GM19238 (cell line): ENCODE measurements around the gene SSH2.

Experiments
- DNase-seq: peaks from one replicate; pipeline ENCODE4 v3.0.0; 2011; ENCODE audit warnings: low spot score; ENCODE audit not compliant: insufficient read length

Gene SSH2

GRCh38 chr17:29614349-29615047, 315.5 kb downstream of the SSH2 start:
- DNase-seq: no peak

DNA sequence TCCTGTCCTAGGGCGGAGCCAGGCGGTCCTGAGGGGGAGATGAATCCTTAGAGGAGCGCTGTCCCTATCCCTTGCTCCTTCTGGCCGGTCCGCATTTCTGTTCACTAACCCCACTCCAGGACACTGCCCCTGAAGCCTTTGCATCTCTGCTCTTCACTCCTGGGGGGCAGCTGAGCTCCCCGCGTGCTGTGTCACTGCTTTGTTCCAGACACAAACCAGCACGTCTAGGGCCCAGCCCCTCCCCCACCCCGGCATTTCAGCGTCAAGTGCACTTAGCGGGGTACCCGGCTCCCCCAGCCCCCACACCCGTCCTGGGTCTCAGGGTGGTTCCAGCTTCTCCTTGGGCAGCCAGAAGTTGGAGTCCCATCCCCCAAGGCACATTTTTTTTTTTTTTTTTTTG, 316.2 kb downstream of the SSH2 start:
- DNase-seq: no peak

DNA sequence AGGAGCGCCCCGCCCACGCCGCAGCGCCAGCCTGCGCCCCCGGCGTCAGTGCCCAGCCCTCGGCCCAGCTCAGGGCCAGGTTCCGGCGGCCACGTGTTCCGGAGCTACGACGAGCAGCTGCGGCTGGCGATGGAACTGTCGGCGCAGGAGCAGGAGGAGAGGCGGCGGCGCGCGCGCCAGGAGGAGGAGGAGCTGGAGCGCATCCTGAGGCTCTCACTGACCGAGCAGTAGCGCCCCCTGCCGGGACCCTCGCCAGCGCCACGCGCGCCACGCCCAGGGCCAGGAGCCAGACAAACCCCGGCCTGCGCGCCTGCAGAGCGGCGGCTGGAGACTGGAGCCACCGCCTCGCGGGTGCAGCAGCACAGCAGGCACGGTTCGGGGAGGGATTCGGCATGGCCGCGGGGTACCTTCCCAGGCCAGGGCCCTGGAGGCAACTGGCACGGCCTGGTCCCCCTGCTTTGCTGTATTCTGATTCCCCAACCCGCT, 316.6 kb downstream of the SSH2 start:
- no peak for DNase-seq

- no peak for DNase-seq
These were observed 317.4 kb downstream of the SSH2 start for GRCh38 chr17:29612404-29613280.

DNA sequence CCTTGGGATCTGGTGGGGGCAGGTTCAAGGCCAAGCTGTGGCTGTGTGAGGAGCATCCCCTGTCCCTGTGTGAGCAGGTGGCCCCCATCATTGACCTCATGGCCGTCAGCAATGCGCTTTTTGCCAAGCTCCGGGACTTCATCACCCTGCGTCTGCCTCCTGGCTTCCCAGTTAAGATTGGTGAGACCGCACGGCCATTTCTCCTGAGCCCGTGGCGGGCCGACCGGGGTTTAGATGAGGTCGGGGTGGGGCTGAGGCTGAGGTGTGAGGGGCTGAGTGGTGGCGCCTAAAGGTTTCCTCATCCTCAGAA, 318.0 kb downstream of the SSH2 start:
- no peak for DNase-seq

- no peak for DNase-seq
These were observed 318.5 kb downstream of the SSH2 start for GRCh38 chr17:29611351-29612093.

DNA sequence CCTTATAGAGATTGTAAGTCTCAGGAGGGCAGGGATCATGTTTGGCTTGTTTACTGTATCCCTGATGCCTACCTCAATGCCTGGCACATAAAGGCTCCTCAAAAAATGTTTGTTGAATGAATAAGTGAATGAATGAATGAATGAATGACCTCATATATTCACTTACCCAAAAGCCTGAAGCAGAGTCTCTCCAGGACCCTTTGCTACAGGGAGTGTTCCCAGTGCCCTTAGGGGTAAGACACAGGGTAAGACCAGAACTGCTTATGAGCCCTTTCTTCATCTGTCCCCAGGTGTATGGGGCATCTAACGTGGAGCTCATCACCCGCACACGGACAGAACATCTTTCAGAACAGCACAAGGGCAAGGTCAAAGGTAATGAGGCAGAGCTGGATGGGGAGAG, 319.6 kb downstream of the SSH2 start:
- no peak for DNase-seq

- DNase-seq: no peak
These were observed 321.0 kb downstream of the SSH2 start for GRCh38 chr17:29608986-29609385.

- DNase-seq: no peak
These were observed 322.4 kb downstream of the SSH2 start for GRCh38 chr17:29607557-29608195.

- no peak for DNase-seq
These were observed 326.8 kb downstream of the SSH2 start for GRCh38 chr17:29603109-29603674.

DNA sequence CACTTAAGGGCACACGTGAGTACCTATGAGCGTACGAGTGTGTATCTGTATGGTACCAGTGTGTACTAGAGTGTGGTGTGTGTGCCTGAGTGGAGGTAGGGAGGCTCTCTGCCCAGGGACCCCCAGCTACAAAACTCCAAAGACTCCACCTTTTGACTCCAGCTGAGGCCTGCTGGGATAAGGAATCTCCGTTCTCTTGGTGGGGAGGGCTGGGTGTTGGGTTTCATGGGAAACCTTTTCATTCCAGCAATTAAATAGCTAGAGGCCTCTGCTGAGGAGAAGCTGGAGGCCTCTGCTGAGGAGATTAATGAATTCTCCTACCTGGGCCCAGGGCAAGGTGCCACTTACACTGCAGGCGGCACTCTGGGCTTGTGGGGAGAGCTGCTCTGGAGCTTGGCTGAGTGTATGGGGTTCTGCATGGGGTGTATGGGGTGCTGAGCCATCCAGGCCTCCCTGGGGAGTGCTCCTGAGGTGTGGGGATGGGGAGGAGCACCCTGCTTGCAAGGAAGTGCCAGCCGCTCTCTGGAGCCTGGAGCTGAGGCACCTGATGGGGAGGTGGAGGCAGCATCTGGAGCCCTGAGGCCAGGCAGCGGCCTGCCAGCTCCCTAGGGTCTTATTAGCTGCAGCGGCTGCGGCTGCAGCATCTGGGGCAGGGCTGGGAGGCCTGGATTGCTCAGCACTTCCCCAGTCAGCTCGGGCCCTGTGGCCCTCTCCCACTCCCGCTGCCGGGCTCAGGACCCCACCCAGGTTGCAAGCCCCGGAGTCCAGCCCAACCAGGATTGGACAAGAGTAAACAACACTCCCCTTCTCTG, 332.5 kb downstream of the SSH2 start:
- no peak for DNase-seq

- no peak for DNase-seq
These were observed 333.2 kb downstream of the SSH2 start for GRCh38 chr17:29596811-29597210.

- no peak for DNase-seq
These were observed 333.9 kb downstream of the SSH2 start for GRCh38 chr17:29595943-29596774.

DNA sequence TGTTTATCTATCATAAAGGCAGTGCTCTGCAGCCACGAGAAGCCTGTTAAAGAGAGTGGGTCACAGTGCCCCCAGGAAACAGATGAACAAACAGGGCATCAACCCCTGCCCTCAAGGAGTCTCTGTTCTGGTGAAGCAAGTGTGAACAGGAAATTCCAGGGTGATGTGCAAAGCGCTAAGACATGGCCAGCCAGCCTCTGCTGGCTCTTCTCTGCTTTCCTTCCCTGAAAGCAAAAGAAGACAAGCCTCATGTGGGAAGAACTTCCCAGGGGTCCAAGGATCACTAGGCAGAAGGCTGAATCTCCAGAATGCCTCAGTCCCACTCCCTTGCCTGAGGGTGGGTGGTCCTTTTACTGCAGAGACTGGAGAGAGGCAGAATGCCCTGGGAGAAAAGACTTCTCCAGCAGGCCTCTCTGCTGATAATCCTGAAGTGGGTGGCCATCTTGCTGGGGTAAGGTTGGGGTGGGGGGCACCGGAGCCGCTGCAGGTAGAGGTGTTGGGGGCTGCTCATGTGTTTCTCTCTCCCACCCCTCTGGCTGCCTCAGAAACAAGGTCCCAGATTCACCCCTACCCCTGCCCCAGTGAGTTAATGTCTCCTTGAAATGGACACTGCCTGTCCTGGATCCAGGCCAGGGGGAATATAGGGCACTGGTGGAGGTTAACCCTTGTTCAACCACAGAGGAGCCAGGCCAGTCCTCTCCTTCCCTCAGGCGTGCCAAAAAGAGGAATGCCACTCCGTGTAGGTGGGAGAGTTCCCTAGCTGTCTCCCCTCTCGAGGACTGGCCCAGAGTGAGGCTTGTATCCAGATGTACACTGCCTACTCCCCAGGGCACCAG, 334.7 kb downstream of the SSH2 start:
- no peak for DNase-seq

GRCh38 chr17:29594519-29595090, 335.4 kb downstream of the SSH2 start:
- no peak for DNase-seq

DNA sequence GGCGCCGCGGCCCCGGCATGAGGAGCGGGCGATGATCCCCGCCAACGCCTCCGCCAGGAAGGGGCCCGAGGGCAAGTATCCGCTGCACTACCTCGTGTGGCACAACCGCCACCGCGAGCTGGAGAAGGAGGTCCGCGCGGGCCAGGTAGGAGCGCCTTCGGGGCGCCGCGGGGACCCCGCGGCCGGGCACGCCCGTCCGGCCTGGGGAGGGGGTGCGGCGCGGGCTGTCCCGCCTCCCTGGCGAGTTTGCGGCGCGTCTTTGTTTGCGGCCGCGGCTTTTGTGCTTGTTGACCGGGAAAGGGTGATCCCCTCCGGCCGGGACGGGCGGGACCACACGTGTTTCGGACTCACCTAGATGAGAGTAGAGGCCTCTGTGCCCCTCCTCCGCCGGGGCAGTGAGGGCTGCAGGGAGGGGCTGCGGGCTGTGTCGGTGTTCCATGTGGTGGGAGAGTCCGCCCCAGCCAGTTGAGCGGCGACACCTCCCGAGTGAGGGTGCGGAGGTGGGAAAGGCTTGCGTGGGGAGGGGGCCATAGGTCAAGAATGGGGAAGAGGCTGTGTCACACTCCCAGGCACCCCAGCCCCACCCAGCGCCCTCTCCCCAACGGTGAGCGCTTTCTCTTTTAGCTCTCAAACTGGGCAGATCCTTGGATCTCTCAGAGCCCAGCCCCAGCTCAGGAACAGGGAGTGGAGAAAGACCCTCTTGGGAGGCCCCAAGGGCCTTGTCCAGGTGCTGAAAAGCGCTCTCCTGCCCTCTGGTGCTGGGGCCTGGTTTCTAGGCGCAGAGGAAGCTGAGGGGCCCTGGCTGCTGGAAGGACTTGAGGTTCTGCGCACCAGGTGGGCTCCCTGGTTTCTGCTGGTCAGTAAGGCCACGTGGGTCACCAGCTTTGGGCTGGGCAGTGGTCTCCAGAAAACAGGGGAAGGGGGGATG, 336.2 kb downstream of the SSH2 start:
- DNase-seq: no peak

DNA sequence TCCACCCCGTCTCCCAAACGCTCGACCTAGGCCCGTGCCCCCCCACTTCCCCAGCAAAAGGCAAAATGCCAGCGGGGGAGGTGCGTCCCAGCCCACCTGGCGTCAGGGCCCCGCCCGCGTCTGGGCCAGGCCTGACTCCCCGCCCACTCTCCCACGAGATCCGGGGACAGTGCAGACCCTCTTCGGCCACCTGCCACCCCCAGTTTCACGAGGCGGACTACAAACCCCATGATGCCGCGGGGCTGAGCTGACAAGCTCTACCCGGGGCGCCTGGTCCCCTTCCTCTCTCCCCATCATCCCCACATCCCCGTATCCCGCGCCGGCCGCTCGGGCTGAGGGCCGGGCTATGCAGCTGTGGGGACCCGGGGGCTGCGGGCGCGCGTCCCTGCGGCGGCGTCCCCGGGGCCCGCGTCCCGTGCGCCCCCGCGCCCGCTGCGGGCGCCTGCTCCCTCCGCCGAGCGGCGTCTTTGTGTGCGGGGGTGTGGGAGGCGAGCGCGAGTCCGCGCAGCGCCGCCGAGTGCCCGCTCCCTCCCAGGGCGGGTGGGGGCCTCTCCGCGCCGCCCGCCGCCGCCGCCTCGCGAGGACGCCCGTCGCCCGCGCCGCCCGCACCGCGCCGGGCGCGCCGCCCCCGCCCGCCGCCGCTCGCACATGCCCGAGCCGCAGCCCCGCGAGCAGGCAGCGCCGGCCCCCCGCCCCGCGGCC, 337.0 kb downstream of the SSH2 start, which contains the start of gene ANKRD13B:
Gene ANKRD13B, plus strand, starts transcription at position 283 of the 702 bp plus-strand sequence. CDS start 490 bp downstream, outside the sequence.
- DNase-seq: no peak
